Dedifferentiated amniotic fluid mesenchymal stem cell (primary cell): Measurements from ENCODE around the gene CYTH2.

ENCODE experiments used
- DNase-seq: peaks from one replicate; pipeline ENCODE4 v3.0.0-alpha.2; 2016; ENCODE audit errors: extremely low spot score

CYTH2 gene, protein sequence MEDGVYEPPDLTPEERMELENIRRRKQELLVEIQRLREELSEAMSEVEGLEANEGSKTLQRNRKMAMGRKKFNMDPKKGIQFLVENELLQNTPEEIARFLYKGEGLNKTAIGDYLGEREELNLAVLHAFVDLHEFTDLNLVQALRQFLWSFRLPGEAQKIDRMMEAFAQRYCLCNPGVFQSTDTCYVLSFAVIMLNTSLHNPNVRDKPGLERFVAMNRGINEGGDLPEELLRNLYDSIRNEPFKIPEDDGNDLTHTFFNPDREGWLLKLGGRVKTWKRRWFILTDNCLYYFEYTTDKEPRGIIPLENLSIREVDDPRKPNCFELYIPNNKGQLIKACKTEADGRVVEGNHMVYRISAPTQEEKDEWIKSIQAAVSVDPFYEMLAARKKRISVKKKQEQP

DNA sequence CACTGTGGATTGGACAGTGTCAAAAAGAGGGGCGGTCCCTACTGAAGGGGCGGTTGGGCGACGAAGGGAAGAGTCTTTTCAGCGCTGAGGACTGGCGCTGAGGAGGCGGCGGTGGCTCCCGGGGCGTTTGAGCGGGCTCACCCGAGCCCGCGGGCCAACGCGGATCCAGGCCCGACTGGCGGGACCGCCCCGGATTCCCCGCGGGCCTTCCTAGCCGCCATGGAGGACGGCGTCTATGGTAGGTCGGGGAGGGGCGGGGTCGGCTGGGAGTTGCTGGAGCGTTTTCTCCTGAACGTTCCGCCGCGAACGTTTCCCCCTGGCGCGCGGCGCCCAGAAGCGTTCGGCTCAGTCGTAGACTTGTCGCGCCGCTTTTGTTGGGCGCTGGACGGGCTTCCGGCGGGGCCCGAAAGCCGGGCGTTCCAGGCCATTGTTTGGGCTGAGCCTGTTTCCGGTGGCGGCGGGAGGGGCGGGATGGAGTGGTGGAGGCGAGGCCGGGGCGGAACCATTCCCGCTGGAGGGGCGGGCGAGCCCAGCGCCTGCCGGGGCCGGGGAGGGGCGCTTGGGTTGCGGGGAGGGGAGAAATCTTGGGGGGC is at the start of gene CYTH2:
Gene CYTH2 (plus strand): TSS at position 81 of the 593 bp plus-strand sequence. CDS start 139 bp downstream, at position 220.
- DNase-seq = peak; percentile 81

GRCh38 chr19:48421548-48421947 is 47.6 kb upstream of the CYTH2 start:
- DNase-seq = no peak

DNA sequence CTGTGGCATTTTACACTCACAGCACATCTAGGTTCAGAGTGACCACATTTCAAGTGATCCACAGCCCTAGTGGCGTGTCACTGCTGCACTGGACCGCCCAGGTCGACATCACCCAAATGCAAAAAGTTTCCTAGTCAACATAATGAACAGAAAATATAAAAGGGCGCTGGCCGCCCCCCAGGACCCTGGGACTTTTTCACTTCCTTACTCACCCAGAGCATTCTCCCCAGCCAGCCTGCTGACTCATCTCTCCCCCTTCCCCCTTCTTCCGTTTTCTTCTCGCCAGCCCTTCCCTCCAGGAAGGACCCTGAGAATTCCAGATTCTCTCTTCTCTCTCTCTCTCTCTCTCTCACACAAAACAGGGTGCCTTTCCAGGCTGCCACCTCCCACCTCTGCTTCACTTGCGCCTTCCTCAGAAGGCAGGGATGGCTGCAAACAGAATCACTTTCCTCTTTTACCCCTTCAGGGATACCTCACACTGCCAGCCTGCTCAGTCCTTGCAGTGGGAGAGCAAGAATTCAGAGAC is 44.4 kb upstream of the CYTH2 start:
- DNase-seq = no peak

GRCh38 chr19:48428670-48429069 is 40.5 kb upstream of the CYTH2 start:
- no peak for DNase-seq

DNA sequence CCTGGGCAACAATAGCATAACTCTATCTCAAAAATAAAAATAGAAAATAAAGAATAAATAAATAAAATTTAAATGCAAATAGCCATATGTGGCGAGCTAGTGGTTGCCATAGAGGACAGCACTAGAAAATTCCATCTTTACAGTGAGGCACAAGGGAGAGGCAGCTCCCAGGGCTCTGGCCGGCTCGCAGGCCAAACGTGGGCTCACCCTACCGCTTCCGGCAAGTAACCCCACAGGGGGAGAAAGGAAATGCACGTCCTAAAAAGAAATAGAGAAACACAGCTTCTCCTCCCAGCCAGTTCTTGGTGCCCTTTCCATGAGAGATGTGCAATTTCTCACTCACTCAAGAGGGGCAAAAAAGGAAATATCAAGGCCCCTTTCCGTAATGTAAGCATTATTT is 35.8 kb upstream of the CYTH2 start:
- no peak for DNase-seq

DNA sequence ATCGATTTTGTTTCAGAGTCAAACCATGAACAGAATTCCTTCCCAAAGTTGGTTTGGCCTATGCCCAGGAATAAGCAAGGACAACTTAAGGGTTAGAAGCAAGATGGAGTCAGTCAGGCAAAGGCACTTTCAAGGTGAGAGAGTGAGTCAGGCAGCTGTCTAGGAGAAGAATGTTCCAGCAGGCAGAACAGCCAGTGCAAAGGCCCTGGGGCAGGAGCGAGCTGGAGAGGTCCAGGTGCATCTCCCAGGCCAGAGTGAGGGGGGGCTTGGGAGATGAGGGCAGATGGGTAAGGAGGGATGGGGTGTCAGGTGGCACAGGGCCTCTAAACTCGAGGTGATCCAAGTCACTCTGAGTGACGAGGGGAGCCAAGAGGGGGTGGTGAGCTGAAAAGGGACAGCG is 32.6 kb upstream of the CYTH2 start:
- no peak for DNase-seq

GRCh38 chr19:48441360-48442050 is 27.7 kb upstream of the CYTH2 start:
- no peak for DNase-seq

GRCh38 chr19:48442116-48443035 is 26.8 kb upstream of the CYTH2 start:
- no peak for DNase-seq

DNA sequence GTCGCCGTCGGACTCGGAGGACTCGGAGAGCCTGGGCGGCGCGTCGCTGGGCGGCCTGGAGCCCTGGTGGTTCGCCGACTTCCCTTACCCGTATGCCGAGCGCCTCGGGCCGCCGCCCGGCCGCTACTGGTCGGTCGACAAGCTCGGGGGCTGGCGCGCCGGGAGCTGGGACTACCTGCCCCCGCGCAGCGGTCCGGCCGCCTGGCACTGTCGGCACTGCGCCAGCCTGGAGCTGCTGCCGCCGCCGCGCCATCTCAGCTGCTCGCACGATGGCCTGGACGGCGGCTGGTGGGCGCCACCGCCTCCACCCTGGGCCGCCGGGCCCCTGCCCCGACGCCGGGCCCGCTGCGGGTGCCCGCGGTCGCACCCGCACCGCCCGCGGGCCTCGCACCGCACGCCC is 25.9 kb upstream of the CYTH2 start:
- no peak for DNase-seq

- DNase-seq = no peak
These were observed 25.4 kb upstream of the CYTH2 start for GRCh38 chr19:48443731-48444128.

GRCh38 chr19:48444129-48444935 is 24.8 kb upstream of the CYTH2 start:
- DNase-seq = no peak

- no peak for DNase-seq
These were observed 24.3 kb upstream of the CYTH2 start for GRCh38 chr19:48444936-48445200.

DNA sequence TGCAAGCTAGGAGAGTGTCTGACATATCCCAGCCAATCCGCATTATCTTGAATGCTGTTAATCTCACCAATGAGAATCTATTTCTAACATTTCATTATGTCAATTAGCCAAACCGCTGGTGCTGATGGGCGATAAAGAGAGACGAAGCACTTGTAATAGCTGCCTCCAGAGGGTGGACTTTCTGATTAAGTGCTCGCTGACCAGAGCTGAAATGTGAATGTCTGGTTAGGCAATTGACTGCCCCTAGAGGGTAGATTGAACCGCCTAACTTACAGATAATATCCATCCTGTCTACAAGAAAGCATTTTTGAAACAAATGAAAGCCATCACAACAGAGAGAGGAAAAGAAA is 23.9 kb upstream of the CYTH2 start:
- peak; percentile 92 for DNase-seq

- peak; percentile 92 for DNase-seq
These were observed 23.3 kb upstream of the CYTH2 start, which contains the start of gene GRWD1 for GRCh38 chr19:48445606-48446481. TSS of gene GRWD1 (plus strand) at chr19:48445983. CDS start at chr19:48446006, 23 bp downstream.

- no peak for DNase-seq
These were observed 22.6 kb upstream of the CYTH2 start for GRCh38 chr19:48446579-48446978.

GRCh38 chr19:48448563-48448962 is 20.6 kb upstream of the CYTH2 start:
- no peak for DNase-seq

DNA sequence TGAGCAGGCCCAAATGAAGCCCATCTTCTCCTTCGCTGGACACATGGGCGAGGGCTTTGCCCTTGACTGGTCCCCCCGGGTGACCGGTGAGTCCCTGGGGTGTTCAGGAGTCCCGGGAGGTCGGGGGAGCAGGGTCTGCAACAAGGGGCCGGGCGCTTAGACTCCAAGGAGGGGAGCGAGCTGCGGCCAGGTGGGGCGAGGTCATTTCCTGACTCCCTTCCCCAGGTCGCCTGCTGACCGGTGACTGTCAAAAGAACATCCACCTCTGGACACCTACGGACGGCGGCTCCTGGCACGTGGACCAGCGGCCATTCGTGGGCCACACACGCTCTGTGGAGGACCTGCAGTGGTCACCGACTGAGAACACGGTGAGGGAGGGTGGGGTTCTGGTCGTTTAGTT is 18.7 kb upstream of the CYTH2 start:
- no peak for DNase-seq

DNA sequence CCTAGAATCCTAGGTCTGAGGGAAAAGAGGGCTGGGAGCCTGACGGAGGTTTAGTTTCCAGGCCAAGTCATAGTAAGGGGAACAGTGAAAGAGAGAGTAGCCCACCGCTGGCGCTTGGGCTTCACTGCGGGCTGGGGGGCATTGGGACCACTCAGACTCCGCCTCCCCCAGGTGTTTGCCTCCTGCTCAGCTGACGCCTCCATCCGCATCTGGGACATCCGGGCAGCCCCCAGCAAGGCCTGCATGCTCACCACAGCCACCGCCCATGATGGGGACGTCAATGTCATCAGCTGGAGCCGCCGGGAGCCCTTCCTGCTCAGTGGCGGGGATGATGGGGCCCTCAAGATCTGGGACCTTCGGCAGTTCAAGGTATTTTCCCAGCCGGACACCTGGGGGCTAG is 18.3 kb upstream of the CYTH2 start:
- no peak for DNase-seq

DNA sequence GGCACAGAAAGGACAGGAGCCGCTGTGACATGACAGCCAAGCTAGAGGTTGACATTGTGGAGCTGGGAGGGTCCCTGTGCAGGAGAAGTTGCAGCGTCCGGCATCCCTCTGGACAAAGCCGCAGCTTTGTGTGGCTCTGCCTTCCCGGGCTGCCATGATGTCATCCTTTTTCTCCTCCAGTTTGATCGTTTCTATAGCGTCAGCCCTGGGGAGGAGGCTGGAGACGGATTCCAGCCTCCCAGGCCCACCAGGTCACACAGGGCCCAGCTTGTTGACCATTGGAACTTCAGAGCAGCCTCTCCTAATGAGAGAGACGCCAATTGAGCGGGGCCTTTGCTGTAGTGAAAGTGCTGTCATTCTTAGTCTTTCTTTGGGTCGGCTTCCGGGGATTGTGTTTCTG is 17.5 kb upstream of the CYTH2 start:
- DNase-seq = no peak
